Lower leg skin (tissue), 4 donors: ENCODE results near the gene ADD1. TPM values are rescaled to one million over a fixed set of nuclear protein-coding genes. Genes with fewer than 3 reads are reported as not detected.
A peak's percentile ranks its signal among the peaks of the same experiment; 100 is the strongest.

ENCODE experiments used
- DNase-seq, 2 donors: peaks; one replicate each; pipeline ENCODE4 v3.0.0-alpha.2; 2019; ENCODE audit warnings: low spot score in 2 of 2
- H3K4me3 ChIP-seq: fragments of 200-600 bp; sonication (generic); 2 replicates; pipeline ENCODE4 v1.5.1; 2017; ENCODE audit warnings: mild to moderate bottlenecking, low read depth; ENCODE audit not compliant: poor library complexity, severe bottlenecking
- POLR2A ChIP-seq, 2 donors: fragments of 450-650 bp; IDR thresholded peaks; one replicate each; pipeline ENCODE4 v1.6.1; 2016 to 2017; ENCODE audit warnings: antibody characterized with exemption in 2 of 2, mild to moderate bottlenecking in 1 of 2, moderate library complexity in 1 of 2
- WGBS, 2 donors: methylation state at CpG; one replicate each; pipeline ENCODE4 v1.1.5; 2018; 5-methylcytosine and 5-hydroxymethylcytosine counted together
- intact Hi-C: fragments of 100-400 bp; cut with DNase I; formaldehyde crosslinking; loops from one replicate; pipeline ENCODE4 v1.15.0; 2023; ENCODE audit warnings: low total_unique reads
- total RNA-seq, 4 donors: library from RNA; depleted of rRNA; stranded (reverse); fragments of >200 nt; gene quantifications; one replicate each; pipeline ENCODE4 v1.1.0, GENCODE V29; 2016
- TF ChIP-seq, protein P1 (sequence below), 3 donors: fragments of 450-650 bp; IDR thresholded peaks; one replicate each; pipeline ENCODE4 v1.5.1; 2016; ENCODE audit warnings: antibody characterized with exemption in 3 of 3, mild to moderate bottlenecking in 3 of 3, moderate library complexity in 2 of 3

ADD1 gene
- total RNA-seq, 4 donors from 2014 or later: 102 to 153 (median 135) TPM

DNA sequence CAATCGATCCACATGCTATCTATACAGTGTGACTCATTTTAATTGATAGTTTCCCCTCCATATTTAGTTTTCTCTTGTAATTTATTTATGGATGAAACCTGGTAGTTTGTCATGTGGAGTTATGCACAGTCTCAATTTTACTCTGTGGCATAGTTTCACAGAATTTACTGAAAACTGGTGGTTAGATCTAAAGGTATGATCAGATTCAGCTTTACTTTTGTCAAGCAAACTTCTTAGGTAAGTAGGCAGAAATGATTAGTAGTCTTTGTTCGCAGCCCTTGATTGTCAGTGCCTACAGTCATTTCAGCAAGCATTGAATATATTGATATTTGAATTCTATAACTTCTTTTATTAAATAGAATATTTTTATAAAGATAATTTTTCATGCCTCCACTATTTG, 2.5 kb downstream of the ADD1 start:
- TF ChIP-seq, protein P1, sequence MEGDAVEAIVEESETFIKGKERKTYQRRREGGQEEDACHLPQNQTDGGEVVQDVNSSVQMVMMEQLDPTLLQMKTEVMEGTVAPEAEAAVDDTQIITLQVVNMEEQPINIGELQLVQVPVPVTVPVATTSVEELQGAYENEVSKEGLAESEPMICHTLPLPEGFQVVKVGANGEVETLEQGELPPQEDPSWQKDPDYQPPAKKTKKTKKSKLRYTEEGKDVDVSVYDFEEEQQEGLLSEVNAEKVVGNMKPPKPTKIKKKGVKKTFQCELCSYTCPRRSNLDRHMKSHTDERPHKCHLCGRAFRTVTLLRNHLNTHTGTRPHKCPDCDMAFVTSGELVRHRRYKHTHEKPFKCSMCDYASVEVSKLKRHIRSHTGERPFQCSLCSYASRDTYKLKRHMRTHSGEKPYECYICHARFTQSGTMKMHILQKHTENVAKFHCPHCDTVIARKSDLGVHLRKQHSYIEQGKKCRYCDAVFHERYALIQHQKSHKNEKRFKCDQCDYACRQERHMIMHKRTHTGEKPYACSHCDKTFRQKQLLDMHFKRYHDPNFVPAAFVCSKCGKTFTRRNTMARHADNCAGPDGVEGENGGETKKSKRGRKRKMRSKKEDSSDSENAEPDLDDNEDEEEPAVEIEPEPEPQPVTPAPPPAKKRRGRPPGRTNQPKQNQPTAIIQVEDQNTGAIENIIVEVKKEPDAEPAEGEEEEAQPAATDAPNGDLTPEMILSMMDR (IDR thresholded peaks at IDR 0.05): no peak
- TF ChIP-seq POLR2A (IDR thresholded peaks at IDR 0.05): no peak
- 76 to 79% methylated on average over 2 of the region's 2 CpGs for WGBS, 2 donors
- no peak for DNase-seq
- no peak overlapping the region for H3K4me3 ChIP-seq
- intact Hi-C loops: no loop called here

DNA sequence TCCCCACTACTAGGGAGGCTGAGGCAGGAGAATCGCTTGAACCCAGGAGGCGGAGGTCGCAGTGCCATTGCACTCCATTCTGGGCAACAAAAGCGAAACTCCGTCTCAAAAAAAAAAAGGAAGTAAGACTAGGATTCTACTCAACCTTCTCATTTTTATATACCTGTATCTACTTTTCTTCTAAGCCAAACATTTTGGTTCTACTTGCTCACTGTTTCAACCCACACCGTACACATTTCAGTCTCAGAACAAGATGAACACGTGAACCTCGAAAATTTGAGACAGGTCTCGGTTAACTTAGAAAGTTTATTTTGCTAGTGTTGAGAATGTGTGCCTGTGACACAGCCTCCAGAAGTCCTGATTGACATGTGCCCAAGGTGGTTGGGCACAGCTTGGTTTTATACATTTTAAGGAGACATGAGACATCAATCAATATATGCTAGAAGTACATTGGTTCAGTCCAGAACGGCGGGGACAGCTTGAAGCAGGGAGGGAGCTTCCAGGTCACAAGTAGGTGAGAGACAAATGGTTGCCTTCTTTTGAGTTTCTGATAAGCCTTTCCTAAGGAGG, 3.7 kb downstream of the ADD1 start:
- WGBS, 2 donors: 91 to 92% methylated on average over 11 of the region's 11 CpGs
- intact Hi-C loops: no loop called here
- TF ChIP-seq POLR2A (IDR thresholded peaks at IDR 0.05): no peak
- TF ChIP-seq, protein P1 (IDR thresholded peaks at IDR 0.05): no peak
- no peak for DNase-seq
- H3K4me3 ChIP-seq: no peak overlapping the region

DNA sequence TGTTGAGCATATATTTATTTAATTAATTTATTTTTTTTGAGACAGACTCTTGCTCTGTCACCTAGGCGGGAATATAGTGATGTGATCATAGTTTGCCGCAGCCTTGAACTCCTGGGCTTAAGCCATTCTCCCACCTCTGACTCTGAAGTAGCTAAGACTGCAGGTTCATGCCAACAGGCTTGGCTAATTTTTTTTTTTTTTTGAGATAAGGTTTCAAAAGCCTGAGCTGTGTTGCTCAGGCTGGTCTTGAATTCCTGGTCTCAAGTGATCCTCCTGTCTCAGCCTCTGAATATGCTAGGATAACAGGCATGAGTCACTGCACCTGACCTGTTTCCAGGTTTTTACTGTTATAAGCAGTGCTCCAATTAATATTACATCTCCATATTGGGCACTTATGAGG, 4.8 kb downstream of the ADD1 start:
- WGBS, 2 donors: 89 to 93% methylated on average over 2 of the region's 2 CpGs
- DNase-seq: no peak

DNA sequence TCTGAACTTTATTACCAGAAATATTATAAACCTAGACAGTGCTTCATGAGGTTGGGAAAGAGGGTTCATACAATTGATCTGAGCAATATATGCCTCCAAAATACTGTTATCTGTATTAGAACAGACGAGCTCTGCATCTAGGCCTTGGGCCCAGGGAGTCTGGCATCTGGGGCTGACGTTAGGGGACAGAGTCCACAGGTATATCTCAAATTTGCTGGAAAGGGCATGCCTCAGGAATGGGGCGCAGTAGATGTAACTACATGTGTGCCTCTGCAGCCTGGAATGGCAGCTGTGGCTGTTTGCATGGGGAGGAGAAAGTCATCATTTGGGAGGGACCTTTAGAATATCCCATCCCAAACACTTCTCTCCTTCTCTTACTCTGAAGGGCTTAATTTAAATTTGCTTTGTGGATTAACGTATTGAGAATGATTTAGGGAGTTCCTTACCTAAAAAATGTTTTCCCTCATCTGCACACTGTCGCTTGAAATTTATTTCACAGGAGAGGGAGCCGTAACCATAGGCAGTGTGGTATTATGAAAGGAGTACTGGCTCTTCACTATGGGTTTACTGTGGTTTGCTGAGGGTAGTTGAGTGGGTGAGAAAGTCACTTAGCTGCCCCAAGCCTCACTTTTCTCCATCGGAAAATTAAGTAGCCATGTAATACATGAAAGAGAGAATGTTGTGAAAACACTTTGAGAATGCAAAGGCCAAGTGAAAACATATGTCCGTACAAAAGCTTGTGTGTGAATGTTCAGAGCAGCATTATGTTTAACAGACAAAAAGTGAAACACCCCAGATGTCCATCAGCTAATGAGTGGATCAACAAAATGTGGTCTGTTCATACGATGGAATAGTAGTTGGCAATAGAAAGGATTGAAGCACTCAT, 5.9 kb downstream of the ADD1 start:
- TF ChIP-seq, protein P1 (IDR thresholded peaks at IDR 0.05): no peak
- TF ChIP-seq POLR2A (IDR thresholded peaks at IDR 0.05): no peak
- no peak overlapping the region for H3K4me3 ChIP-seq
- 55 to 64% methylated on average over 9 of the region's 9 CpGs for whole genome bisulfite sequencing, 2 donors
- peak in 1 of 2 donors; percentile 49 for DNase-seq
- intact Hi-C loops: no loop called here

More for the DNA sequence above, 4.8 kb downstream of the ADD1 start:
- intact Hi-C loops: no loop called here
- TF ChIP-seq, protein P1 (IDR thresholded peaks at IDR 0.05): no peak
- TF ChIP-seq POLR2A (IDR thresholded peaks at IDR 0.05): no peak
- no peak overlapping the region for H3K4me3 ChIP-seq

DNA sequence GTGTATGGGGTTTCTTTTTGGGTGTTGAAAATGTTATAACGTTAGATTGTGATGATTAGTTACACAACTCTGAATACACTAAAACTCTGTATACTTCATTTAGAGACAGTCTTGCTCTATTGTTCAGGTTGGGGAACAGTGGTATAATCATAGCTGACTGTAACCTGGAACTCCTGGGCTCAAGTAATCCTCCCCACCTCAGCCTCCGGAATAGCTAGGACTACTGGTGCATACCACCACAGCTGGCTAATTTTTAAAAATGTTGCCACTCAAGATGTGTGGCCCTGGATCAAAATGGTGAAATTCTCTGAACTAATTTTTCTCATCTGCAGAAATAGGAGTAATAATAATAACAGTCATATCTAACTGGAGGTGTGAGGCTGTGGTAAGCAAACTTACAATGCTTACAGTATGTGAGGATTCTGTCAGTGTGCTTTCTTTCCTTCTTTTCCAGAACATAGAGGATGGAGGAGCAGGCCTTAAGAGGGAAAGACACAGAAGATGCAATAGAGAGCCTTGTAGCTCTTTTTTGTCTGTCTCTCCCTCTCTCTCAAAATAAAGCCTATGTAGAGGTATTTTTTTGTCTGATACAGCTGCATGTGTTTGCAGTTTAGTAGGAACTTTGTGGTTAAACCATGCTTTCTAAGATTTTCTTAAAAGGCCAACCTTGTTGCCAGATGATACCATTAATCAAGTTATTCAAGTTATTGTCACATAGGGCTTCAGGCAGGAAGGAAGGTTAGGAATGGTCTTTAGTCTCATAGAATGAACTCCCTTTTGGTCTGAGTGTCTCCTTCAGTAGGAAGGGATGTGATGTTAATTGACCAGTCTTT, 7.5 kb downstream of the ADD1 start:
- H3K4me3 ChIP-seq: no peak overlapping the region
- no peak for DNase-seq
- WGBS, 2 donors: 65 to 72% methylated on average over 2 of the region's 2 CpGs
- intact Hi-C loops: no loop called here
- TF ChIP-seq, protein P1 (IDR thresholded peaks at IDR 0.05): no peak
- no peak for TF ChIP-seq POLR2A (IDR thresholded peaks at IDR 0.05)
